ENCODE results near the gene PDK4.

The PDK4 gene

GRCh38 chr7:95599069-95599468, 2.8 kb upstream of the PDK4 start:
- no peaks in the 10 kb centered on the region for H3K4me1 ChIP-seq
- TF ChIP-seq CTCF (IDR thresholded peaks at IDR 0.05; ENCODE audit: low read depth, low read length), result no peak
- no peaks in the 10 kb centered on the region for H3K36me3 ChIP-seq
- no peak for DNase-seq
- H3K4me3 ChIP-seq (ENCODE audit: low read depth, low read length), result no peak overlapping the region
- peaks cover 17% of the 10 kb centered on the region for H3K27me3 ChIP-seq
- H3K9me3 ChIP-seq, result no peaks in the 10 kb centered on the region

GRCh38 chr7:95598511-95598910, 2.2 kb upstream of the PDK4 start:
- no peak for TF ChIP-seq CTCF (IDR thresholded peaks at IDR 0.05; ENCODE audit: low read depth, low read length)
- Histone ChIP-seq H3K4me3 (ENCODE audit: low read depth, low read length) (no peak overlapping the region), H3K36me3 (no peaks in the 10 kb centered on the region), H3K4me1 (no peaks in the 10 kb centered on the region), H3K27me3 (peaks cover 17% of the 10 kb centered on the region), H3K9me3 (no peaks in the 10 kb centered on the region)
- DNase-seq, result no peak

GRCh38 chr7:95595746-95596197, 544 bp downstream of the PDK4 start:
- no peak for TF ChIP-seq CTCF (IDR thresholded peaks at IDR 0.05; ENCODE audit: low read depth, low read length)
- peaks cover 17% of the 10 kb centered on the region for H3K27me3 ChIP-seq
- no peaks in the 10 kb centered on the region for H3K4me1 ChIP-seq
- DNase-seq, result no peak
- H3K9me3 ChIP-seq, result no peaks in the 10 kb centered on the region
- H3K4me3 ChIP-seq (ENCODE audit: low read depth, low read length), result no peak overlapping the region
- H3K36me3 ChIP-seq, result no peaks in the 10 kb centered on the region

GRCh38 chr7:95594185-95594584, 2.1 kb downstream of the PDK4 start:
- H3K27me3 ChIP-seq, result peaks cover 17% of the 10 kb centered on the region
- H3K4me3 ChIP-seq (ENCODE audit: low read depth, low read length), result no peak overlapping the region
- DNase-seq, result no peak
- no peak for TF ChIP-seq CTCF (IDR thresholded peaks at IDR 0.05; ENCODE audit: low read depth, low read length)
- H3K36me3 ChIP-seq, result no peaks in the 10 kb centered on the region
- H3K4me1 ChIP-seq, result no peaks in the 10 kb centered on the region
- no peaks in the 10 kb centered on the region for H3K9me3 ChIP-seq

GRCh38 chr7:95593343-95593742, 3.0 kb downstream of the PDK4 start:
- H3K36me3 ChIP-seq, result no peaks in the 10 kb centered on the region
- H3K27me3 ChIP-seq, result peaks cover 17% of the 10 kb centered on the region
- H3K4me3 ChIP-seq (ENCODE audit: low read depth, low read length), result no peak overlapping the region
- no peaks in the 10 kb centered on the region for H3K9me3 ChIP-seq
- no peaks in the 10 kb centered on the region for H3K4me1 ChIP-seq
- DNase-seq, result no peak
- TF ChIP-seq CTCF (IDR thresholded peaks at IDR 0.05; ENCODE audit: low read depth, low read length), result no peak

- Histone ChIP-seq H3K36me3 (no peaks in the 10 kb centered on the region), H3K27me3 (peaks cover 17% of the 10 kb centered on the region), H3K9me3 (no peaks in the 10 kb centered on the region), H3K4me1 (no peaks in the 10 kb centered on the region), H3K4me3 (ENCODE audit: low read depth, low read length) (no peak overlapping the region)
- TF ChIP-seq CTCF (IDR thresholded peaks at IDR 0.05; ENCODE audit: low read depth, low read length), result no peak
- no peak for DNase-seq
These were observed 3.7 kb downstream of the PDK4 start for GRCh38 chr7:95592570-95592969.
